PC-3 (cell line): Measurements from ENCODE around the gene KMT2A.

Experiments
- CTCF ChIP-seq: fragments of 300-600 bp; sonication (generic); conservative IDR thresholded peaks from 2 replicates; pipeline ENCODE4 v1.5.1; 2017; ENCODE audit warnings: antibody characterized with exemption, low read depth, mild to moderate bottlenecking, low read length
- EZH2 ChIP-seq: fragments of 300-600 bp; sonication (generic); IDR thresholded peaks from one replicate; pipeline ENCODE4 v1.6.1; 2017; ENCODE audit warnings: antibody characterized with exemption, mild to moderate bottlenecking, low read length; ENCODE audit not compliant: unreplicated experiment
- EZH2phosphoT487 ChIP-seq: fragments of 300-600 bp; sonication (generic); IDR thresholded peaks from 2 replicates; pipeline ENCODE4 v1.6.1; 2018; ENCODE audit warnings: mild to moderate bottlenecking, antibody characterized with exemption, low read length, borderline replicate concordance

- TF ChIP-seq CTCF (no peak), EZH2 (no peak), EZH2phosphoT487 (no peak)
These were observed 94.6 kb downstream of the KMT2A start, which contains the start of gene TMEM25 for GRCh38 chr11:118530683-118531596.
